ENCODE data around the gene RNF212B. TPM values are rescaled to one million over a fixed set of nuclear protein-coding genes. Genes with fewer than 3 reads are reported as not detected.
A peak's percentile ranks its signal among the peaks of the same experiment; 100 is the strongest.
"Not testable (repeated sequence)": the region's sequence is repeated elsewhere in the genome, so short reads cannot be mapped to it uniquely, and the experiment has no call there.

RNF212B gene
- total RNA-seq, 4 donors from 2014 or later = 0.59 TPM; not detected in 3

DNA sequence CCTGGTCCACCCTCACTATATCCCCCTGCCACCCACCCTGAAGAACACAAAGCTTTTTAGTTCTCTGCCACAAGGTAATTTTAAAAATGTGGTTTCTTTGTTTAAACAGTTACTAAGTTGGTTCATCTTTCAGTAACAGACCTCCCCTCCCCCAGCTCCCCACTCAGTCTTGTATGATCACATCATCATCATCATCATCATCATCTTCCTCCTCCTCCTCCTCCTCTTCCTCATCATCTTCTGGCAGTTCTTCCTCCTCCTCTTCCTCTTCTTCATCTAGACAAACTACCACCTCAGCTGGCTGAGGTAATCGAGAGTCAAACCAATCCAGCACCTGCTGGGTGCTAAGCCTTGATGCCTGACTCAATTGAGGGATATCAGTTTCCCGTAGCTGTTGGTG is 37.7 kb downstream of the RNF212B start:
- no peak for TF ChIP-seq POLR2A (IDR thresholded peaks at IDR 0.05)
- TF ChIP-seq, protein P1, sequence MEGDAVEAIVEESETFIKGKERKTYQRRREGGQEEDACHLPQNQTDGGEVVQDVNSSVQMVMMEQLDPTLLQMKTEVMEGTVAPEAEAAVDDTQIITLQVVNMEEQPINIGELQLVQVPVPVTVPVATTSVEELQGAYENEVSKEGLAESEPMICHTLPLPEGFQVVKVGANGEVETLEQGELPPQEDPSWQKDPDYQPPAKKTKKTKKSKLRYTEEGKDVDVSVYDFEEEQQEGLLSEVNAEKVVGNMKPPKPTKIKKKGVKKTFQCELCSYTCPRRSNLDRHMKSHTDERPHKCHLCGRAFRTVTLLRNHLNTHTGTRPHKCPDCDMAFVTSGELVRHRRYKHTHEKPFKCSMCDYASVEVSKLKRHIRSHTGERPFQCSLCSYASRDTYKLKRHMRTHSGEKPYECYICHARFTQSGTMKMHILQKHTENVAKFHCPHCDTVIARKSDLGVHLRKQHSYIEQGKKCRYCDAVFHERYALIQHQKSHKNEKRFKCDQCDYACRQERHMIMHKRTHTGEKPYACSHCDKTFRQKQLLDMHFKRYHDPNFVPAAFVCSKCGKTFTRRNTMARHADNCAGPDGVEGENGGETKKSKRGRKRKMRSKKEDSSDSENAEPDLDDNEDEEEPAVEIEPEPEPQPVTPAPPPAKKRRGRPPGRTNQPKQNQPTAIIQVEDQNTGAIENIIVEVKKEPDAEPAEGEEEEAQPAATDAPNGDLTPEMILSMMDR (IDR thresholded peaks at IDR 0.05) = no peak
- DNase-seq (ENCODE audit: low spot score in 2 of 2) = no peak
- H3K4me3 ChIP-seq (ENCODE audit: low read depth, poor library complexity, severe bottlenecking) = no peak overlapping the region
- 96 to 97% methylated on average over 2 of the region's 2 CpGs for WGBS, 2 donors
- intact Hi-C loops (cut with DNase I; ENCODE audit: low total_unique reads) = no loop called here

DNA sequence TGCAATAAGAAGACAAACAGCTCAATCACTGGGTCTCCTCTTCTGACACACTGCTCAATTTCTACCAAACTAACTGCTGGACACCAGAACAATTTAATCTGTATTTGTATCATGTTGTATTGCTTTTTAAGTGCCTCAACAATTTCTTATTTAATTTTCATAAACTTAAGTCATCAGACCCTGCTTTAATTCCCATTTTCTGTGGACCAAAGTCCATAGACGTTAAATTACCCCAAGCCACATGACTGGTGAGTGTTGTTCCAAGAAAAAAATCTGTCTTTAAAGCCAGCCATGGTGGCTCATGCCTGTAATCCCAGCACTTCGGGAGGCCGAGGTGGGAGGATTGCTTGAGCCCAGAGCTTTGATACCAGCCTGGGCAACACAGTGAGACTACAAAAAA is 39.5 kb downstream of the RNF212B start:
- TF ChIP-seq, protein P1 (IDR thresholded peaks at IDR 0.05) = no peak
- no peak for TF ChIP-seq POLR2A (IDR thresholded peaks at IDR 0.05)
- 81 to 88% methylated on average over 3 of the region's 3 CpGs for WGBS, 2 donors
- intact Hi-C loops (cut with DNase I; ENCODE audit: low total_unique reads) = no loop called here
- no peak overlapping the region for H3K4me3 ChIP-seq (ENCODE audit: low read depth, poor library complexity, severe bottlenecking)
- DNase-seq (ENCODE audit: low spot score in 2 of 2) = no peak

DNA sequence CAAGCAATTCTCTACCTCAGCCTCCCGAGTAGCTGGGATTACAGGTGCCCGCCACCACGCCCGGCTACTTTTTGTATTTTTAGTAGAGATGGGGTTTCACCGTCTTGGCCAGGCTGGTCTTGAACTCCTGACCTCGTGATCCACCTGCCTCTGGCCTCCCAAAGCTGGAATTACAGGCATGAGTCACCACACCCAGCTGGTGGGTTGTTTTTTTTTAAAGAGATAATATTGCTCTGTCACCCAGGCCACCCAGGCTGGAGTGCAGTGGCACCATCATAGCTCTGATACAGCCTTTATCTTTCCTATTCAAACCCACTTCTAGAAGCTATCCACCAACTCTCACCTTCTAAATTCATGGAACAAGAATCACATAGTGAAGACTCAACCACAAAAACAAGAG is 40.2 kb downstream of the RNF212B start:
- WGBS, 2 donors = 89 to 91% methylated on average over 6 of the region's 6 CpGs
- H3K4me3 ChIP-seq (ENCODE audit: low read depth, poor library complexity, severe bottlenecking); DNase-seq (ENCODE audit: low spot score in 2 of 2); intact Hi-C loops (cut with DNase I; ENCODE audit: low total_unique reads): not testable (repeated sequence)

DNA sequence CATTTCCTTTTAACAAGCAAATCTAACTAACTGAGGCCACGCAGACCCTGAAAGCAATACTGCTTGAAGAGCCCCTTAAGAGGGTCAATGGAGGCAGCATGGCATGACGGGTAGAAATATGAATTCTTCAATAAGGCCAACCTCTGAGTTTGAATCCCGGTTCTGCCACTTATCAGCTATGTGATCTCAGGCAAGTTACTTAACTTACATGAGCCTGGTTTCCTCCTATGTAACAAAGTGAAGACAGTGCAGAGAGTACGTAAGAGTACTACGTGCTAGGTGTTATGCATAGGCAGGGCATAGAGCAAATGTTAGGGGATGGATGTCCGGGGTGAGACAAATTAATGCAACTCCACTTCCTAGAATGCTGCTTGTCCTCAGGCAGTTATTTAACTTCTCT is 43.5 kb downstream of the RNF212B start:
- 90 to 93% methylated on average over 6 of the region's 6 CpGs for WGBS, 2 donors
- no peak for DNase-seq (ENCODE audit: low spot score in 2 of 2)

DNA sequence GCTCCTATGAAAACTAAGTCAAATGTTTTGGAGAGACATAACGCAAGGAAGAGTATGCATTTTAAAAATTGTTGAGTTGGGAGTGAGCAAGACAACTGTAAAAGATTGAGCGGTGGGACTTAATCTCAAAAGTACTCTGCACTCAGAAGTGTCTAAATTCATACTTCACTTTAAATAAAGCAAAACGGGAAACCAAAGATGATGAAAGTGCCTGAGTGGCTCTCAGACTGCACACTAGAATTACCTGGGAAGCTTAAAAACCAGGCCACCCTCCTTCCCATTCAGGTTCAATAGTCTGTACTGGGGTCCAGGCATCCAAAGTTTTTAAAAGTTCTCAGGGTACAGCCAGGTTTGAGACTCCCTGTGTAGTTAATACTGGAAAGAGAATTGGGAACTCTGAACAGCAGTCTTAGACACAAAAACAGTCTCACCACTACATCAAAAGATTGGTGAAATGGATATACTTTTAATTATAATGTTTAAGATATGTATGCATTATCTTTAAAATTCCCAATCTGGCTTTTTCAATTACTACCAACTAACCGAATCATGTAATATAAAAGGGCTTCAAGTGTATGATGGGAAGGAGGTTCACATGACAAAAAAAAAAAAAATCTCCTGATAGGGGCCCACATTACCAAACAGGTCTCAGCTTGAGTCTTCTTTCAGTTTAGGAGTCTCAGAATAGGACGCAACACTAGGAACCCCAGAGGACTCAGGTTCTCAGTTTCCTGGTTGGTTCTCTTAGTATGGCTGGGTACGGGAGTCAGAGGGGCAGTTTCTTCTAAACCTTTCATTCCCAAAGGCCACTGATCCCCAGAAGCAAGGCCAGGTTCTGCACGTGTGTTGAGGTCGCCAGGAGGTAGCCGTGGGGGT is 47.2 kb downstream of the RNF212B start:
- intact Hi-C loops (cut with DNase I; ENCODE audit: low total_unique reads) = no loop called here
- H3K4me3 ChIP-seq (ENCODE audit: low read depth, poor library complexity, severe bottlenecking) = peak overlapping the region; percentile 77
- WGBS, 2 donors = 26 to 31% methylated on average over 9 of the region's 9 CpGs
- DNase-seq (ENCODE audit: low spot score in 2 of 2) = no peak
- TF ChIP-seq POLR2A (IDR thresholded peaks at IDR 0.05) = no peak
- TF ChIP-seq, protein P1 (IDR thresholded peaks at IDR 0.05) = no peak

More for the DNA sequence above, 43.5 kb downstream of the RNF212B start:
- intact Hi-C loops (cut with DNase I; ENCODE audit: low total_unique reads) = no loop called here
- H3K4me3 ChIP-seq (ENCODE audit: low read depth, poor library complexity, severe bottlenecking) = no peak overlapping the region
- TF ChIP-seq, protein P1 (IDR thresholded peaks at IDR 0.05) = no peak
- TF ChIP-seq POLR2A (IDR thresholded peaks at IDR 0.05) = no peak

DNA sequence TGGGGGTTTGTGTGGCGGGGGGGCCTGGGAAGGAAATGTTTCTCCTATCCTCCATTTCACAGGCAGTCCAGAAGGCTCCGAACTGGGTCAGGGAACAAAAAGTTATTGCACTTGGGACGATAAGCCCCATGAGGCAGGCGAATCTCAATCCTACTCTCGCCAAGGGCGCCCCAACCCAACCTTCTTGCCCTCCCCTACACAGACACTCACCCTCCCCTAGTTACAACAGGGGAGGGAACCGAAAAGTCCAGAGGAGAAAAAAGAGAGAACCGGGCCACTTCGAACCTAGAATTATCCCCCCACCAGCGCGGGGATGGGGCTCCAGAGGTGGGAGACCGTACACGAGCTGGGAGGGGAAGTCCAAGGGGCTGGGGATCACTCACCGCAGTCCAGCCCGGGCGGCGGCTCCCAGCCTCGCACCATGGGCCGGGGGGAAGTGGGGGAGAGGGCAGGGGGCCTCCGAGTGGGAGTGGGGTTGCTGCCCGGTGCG is 47.8 kb downstream of the RNF212B start:
- no peak for DNase-seq (ENCODE audit: low spot score in 2 of 2)
- 1% methylated on average over 15 to 19 of the region's 22 CpGs for WGBS, 2 donors
- H3K4me3 ChIP-seq (ENCODE audit: low read depth, poor library complexity, severe bottlenecking) = peak overlapping the region; percentile 77
- intact Hi-C loops (cut with DNase I; ENCODE audit: low total_unique reads) = no loop called here
- TF ChIP-seq, protein P1 (IDR thresholded peaks at IDR 0.05) = no peak
- no peak for TF ChIP-seq POLR2A (IDR thresholded peaks at IDR 0.05)

Measured in lower leg skin (tissue), 4 donors.